ENCODE measurements around the gene HTR3B. TPM values are rescaled to one million over a fixed set of nuclear protein-coding genes. Genes with fewer than 3 reads are reported as not detected.

Gene HTR3B
- polyA plus RNA-seq, 3 donors: 0.04 to 0.14 TPM; not detected in 1

DNA sequence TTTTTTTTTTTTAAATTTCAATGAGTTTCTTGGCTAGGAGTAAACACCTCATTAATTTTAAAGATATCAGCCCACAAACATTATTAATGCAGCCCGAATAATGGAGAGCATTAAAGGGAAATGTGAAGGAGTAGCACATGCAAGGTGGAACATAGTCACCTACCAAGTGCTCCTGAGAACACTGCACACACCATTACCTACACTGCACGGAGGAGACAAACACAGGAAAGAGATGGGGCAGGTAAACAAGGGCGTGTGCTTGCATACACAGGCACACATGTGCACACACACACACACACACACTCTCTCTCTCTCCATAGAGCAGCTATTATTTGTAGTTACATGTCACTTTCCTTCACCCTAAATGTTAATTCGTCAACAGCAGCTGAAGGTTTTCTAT, 30.2 kb downstream of the HTR3B start:
- H3K4me1 ChIP-seq (ENCODE audit: control insufficient read depth in 1 of 2, insufficient read depth in 2 of 2, low read length in 2 of 2): no peaks in the 10 kb centered on the region
- no peak for DNase-seq
- H3K36me3 Mint-ChIP-seq: no peaks in the 10 kb centered on the region
- H3K4me3 ChIP-seq (replicated peaks in 1 of 3; ENCODE audit: low read depth in 2 of 3, low read length in 3 of 3): no peak overlapping the region
- peaks cover 2 to 8% (median 7%) of the 10 kb centered on the region in 3 donors for H3K27me3 Mint-ChIP-seq (ENCODE audit: low read depth in 3 of 3)
- H3K9ac ChIP-seq (ENCODE audit: insufficient read depth, low read length, poor library complexity, severe bottlenecking): no peak overlapping the region
- WGBS (ENCODE audit: insufficient coverage): 100% methylated on average over 1 of the region's 4 CpGs
- no peak overlapping the region for H3K27ac ChIP-seq (ENCODE audit: low read depth in 1 of 2, low read length in 2 of 2)
- H3K79me2 ChIP-seq (ENCODE audit: insufficient read depth, low read length): no peaks in the 10 kb centered on the region
- no peak overlapping the region for H3K4me3 Mint-ChIP-seq
- H3K4me2 ChIP-seq (replicated peaks; ENCODE audit: extremely low read depth, low read length, poor library complexity, severe bottlenecking): no peak overlapping the region
- H3K27me3 ChIP-seq (ENCODE audit: control insufficient read depth in 2 of 2, insufficient read depth in 2 of 2, low read length in 2 of 2): no peaks in the 10 kb centered on the region
- H3K27ac Mint-ChIP-seq: no peak overlapping the region
- H4K20me1 ChIP-seq (ENCODE audit: insufficient read depth, low read length): no peaks in the 10 kb centered on the region
- H3K9me3 Mint-ChIP-seq: peaks cover 0 to 4% (median 0%) of the 10 kb centered on the region in 7 donors
- H2AFZ ChIP-seq (ENCODE audit: insufficient read depth, low read depth, low read length, poor library complexity, severe bottlenecking): no peak overlapping the region
- H3K36me3 ChIP-seq (replicated peaks in 1 of 2; ENCODE audit: control insufficient read depth in 1 of 2, insufficient read depth in 2 of 2, low read length in 2 of 2): no peaks in the 10 kb centered on the region
- intact Hi-C loops (cut with micrococcal nuclease): no loop called here
- no peaks in the 10 kb centered on the region for H3K4me1 Mint-ChIP-seq
- no peaks in the 10 kb centered on the region for H3K9me3 ChIP-seq (replicated peaks in 1 of 2; ENCODE audit: control insufficient read depth in 1 of 2, insufficient read depth in 1 of 2, low read length in 2 of 2)
- TF ChIP-seq CTCF (IDR thresholded peaks at IDR 0.05): no peak

DNA sequence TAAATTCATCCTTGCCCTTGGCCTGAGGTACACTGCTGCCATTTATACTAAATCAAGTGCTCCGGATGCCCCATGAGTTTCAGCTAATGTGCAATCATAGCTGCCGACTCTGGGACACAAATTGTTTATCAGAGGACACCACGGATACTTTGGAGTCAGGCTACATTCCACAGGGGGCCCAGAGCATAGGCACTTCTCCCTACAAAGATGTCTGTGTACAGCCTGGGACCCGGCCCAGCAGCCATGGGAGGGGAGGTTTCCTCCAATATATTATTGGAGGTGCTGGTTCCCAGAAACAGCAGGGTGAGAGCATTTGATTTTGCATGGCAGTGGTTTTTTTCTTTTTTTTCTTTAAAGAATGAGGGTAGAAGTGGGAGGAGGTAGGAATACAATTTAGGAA, 31.3 kb downstream of the HTR3B start:
- no peaks in the 10 kb centered on the region for H3K27me3 ChIP-seq (ENCODE audit: control insufficient read depth in 2 of 2, insufficient read depth in 2 of 2, low read length in 2 of 2)
- no peaks in the 10 kb centered on the region for H4K20me1 ChIP-seq (ENCODE audit: insufficient read depth, low read length)
- no peaks in the 10 kb centered on the region for H3K79me2 ChIP-seq (ENCODE audit: insufficient read depth, low read length)
- no peak for TF ChIP-seq CTCF (IDR thresholded peaks at IDR 0.05)
- H3K9me3 ChIP-seq (replicated peaks in 1 of 2; ENCODE audit: control insufficient read depth in 1 of 2, insufficient read depth in 1 of 2, low read length in 2 of 2): no peaks in the 10 kb centered on the region
- peaks cover 0 to 2% of the 10 kb centered on the region in 2 donors for H3K36me3 Mint-ChIP-seq
- H3K4me1 ChIP-seq (ENCODE audit: control insufficient read depth in 1 of 2, insufficient read depth in 2 of 2, low read length in 2 of 2): no peaks in the 10 kb centered on the region
- intact Hi-C loops (cut with micrococcal nuclease): no loop called here
- peaks cover 0 to 4% (median 0%) of the 10 kb centered on the region in 7 donors for H3K9me3 Mint-ChIP-seq
- WGBS (ENCODE audit: insufficient coverage): 79% methylated on average over 3 of the region's 4 CpGs
- H3K4me1 Mint-ChIP-seq: no peaks in the 10 kb centered on the region
- no peak overlapping the region for H3K9ac ChIP-seq (ENCODE audit: insufficient read depth, low read length, poor library complexity, severe bottlenecking)
- no peak overlapping the region for H3K27ac ChIP-seq (ENCODE audit: low read depth in 1 of 2, low read length in 2 of 2)
- H3K4me3 ChIP-seq (replicated peaks in 1 of 3; ENCODE audit: low read depth in 2 of 3, low read length in 3 of 3): no peak overlapping the region
- H3K36me3 ChIP-seq (replicated peaks in 1 of 2; ENCODE audit: control insufficient read depth in 1 of 2, insufficient read depth in 2 of 2, low read length in 2 of 2): no peaks in the 10 kb centered on the region
- H3K4me2 ChIP-seq (replicated peaks; ENCODE audit: extremely low read depth, low read length, poor library complexity, severe bottlenecking): no peak overlapping the region
- no peak overlapping the region for H2AFZ ChIP-seq (ENCODE audit: insufficient read depth, low read depth, low read length, poor library complexity, severe bottlenecking)
- H3K27ac Mint-ChIP-seq: no peak overlapping the region
- H3K4me3 Mint-ChIP-seq: no peak overlapping the region
- no peak for DNase-seq
- peaks cover 2 to 11% (median 7%) of the 10 kb centered on the region in 3 donors for H3K27me3 Mint-ChIP-seq (ENCODE audit: low read depth in 3 of 3)

Data from CD14-positive monocyte (primary cell).